Karpas-422 (cell line): ENCODE data around the gene HAO2. TPM values are rescaled to one million over a fixed set of nuclear protein-coding genes. Genes with fewer than 3 reads are reported as not detected.

ENCODE experiments used
- DNase-seq: peaks from one replicate; pipeline ENCODE4 v3.0.0-alpha.2; 2015
- H2AFZ ChIP-seq: fragments of 200-600 bp; sonication (generic); 2 replicates; pipeline ENCODE4 v1.6.1; 2014; ENCODE audit warnings: antibody characterized with exemption, low read length, mixed read lengths
- H3K27ac ChIP-seq: fragments of 200-600 bp; sonication (generic); 2 replicates; pipeline ENCODE4 v1.5.1; 2014; ENCODE audit warnings: mild to moderate bottlenecking, low read length, moderate library complexity
- H3K27me3 ChIP-seq: fragments of 200-600 bp; sonication (generic); 2 replicates; pipeline ENCODE4 v1.6.1; 2014; ENCODE audit warnings: low read length, mixed read lengths
- H3K36me3 ChIP-seq: fragments of 200-600 bp; sonication (generic); 2 replicates; pipeline ENCODE4 v1.6.1; 2014; ENCODE audit warnings: low read length, mixed read lengths; ENCODE audit not compliant: insufficient read depth
- H3K4me1 ChIP-seq: fragments of 200-600 bp; sonication (generic); 2 replicates; pipeline ENCODE4 v1.6.1; 2014; ENCODE audit warnings: mild to moderate bottlenecking, low read length, mixed read lengths
- H3K4me2 ChIP-seq: fragments of 200-600 bp; sonication (generic); 2 replicates; pipeline ENCODE4 v1.6.1; 2014; ENCODE audit warnings: low read length, low read depth, mild to moderate bottlenecking; ENCODE audit not compliant: poor library complexity, severe bottlenecking
- H3K4me3 ChIP-seq: fragments of 200-600 bp; sonication (generic); 2 replicates; pipeline ENCODE4 v1.5.1; 2014; ENCODE audit warnings: mild to moderate bottlenecking, antibody characterized with exemption, low read length, mixed read lengths
- H3K79me2 ChIP-seq: fragments of 200-600 bp; sonication (generic); 2 replicates; pipeline ENCODE4 v1.6.1; 2014; ENCODE audit warnings: mild to moderate bottlenecking, low read length, mixed read lengths
- H3K9ac ChIP-seq: fragments of 200-600 bp; sonication (generic); 2 replicates; pipeline ENCODE4 v1.6.0; 2014; ENCODE audit warnings: low read length
- H3K9me2 ChIP-seq: fragments of 200-600 bp; sonication (generic), shearing (Covaris generic); replicated peaks from 2 replicates; pipeline ENCODE4 v1.6.0; 2014; ENCODE audit warnings: mild to moderate bottlenecking, low read length, moderate library complexity; ENCODE audit not compliant: insufficient read depth
- H3K9me3 ChIP-seq: fragments of 300-700, 200-600 bp; sonication (generic); 2 replicates; pipeline ENCODE4 v1.6.1; 2014; ENCODE audit warnings: low read length, mixed read lengths
- H4K20me1 ChIP-seq: fragments of 200-600 bp; sonication (generic); 2 replicates; pipeline ENCODE4 v1.6.1; 2014; ENCODE audit warnings: mild to moderate bottlenecking, antibody characterized with exemption, low read length, low read depth; ENCODE audit not compliant: insufficient read depth
- total RNA-seq: library from RNA; depleted of rRNA; stranded (reverse); fragments of >200 nt; shearing (Covaris generic); gene quantifications from 2 replicates; pipeline ENCODE4 v1.2.3, GENCODE V29; 2014; ENCODE audit warnings: low replicate concordance

Gene HAO2
- total RNA-seq, 1 experiment from 2014 or later = not detected

DNA sequence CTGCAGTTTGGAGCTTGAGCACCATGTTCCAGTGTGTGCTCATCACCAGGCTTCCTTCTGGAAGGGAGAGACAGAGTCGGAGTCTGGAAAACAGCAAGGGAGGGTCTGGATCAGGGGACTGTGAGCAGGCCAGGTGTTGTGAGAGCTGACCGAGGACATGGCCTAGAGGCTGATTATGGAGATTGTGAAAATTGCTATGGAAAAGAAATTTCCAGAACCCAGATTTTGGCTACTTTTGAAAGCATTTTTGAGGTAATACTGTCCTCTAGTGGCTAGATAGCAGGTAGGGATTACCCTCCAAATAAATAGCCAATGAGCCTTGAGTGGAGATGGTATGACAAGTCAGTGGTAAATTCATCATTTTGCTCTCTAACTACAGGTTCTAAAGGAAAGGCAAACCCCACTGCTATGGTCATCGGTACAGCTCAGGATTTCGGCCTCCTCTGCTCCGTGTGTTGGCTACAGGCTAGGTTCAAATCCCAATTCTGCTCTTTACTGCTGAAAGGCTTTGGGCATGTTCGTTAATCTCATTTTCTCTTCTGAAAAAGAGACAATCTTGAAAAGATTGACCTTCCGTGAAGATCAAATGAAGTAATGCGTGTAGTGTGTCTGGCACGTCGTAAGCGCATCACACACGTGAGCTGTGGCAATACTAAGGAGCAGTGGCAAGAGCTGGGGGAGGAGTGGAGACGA is 1.0 kb upstream of the HAO2 start:
- Histone ChIP-seq H3K27me3 (no peaks in the 10 kb centered on the region), H3K4me2 (no peak overlapping the region), H3K36me3 (no peaks in the 10 kb centered on the region), H2AFZ (no peak overlapping the region), H3K9ac (no peak overlapping the region), H4K20me1 (no peaks in the 10 kb centered on the region), H3K9me3 (no peaks in the 10 kb centered on the region), H3K9me2 (no peaks in the 10 kb centered on the region), H3K4me1 (peaks cover 20% of the 10 kb centered on the region), H3K4me3 (no peak overlapping the region), H3K79me2 (no peaks in the 10 kb centered on the region), H3K27ac (no peak overlapping the region)
- peak; percentile 69 for DNase-seq

GRCh38 chr1:119370748-119371147 is 2.2 kb downstream of the HAO2 start:
- H3K9me2 ChIP-seq = no peaks in the 10 kb centered on the region

DNA sequence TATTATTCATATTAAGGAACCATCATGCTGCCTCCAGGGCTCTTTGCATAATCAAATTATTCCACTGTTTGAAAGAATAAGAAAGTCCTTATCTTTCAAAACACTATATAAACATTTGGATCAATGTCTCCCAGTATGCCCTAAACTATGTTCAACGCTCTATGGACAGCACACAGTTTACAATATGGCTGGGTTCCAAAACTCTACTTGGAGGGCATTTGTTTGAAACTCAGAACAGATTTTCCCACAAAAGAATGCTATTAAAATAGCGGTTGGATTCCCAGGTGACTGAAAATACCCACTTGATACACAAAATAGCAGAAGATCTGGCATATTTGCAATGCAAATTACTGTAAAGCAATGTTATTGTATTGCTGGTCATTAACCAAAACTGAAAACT is 3.2 kb downstream of the HAO2 start:
- no peak overlapping the region for H3K4me2 ChIP-seq

More at GRCh38 chr1:119370748-119371147, 2.2 kb downstream of the HAO2 start:
- H3K4me1 ChIP-seq = no peaks in the 10 kb centered on the region; the same call in 1 of the 2 replicates
- no peaks in the 10 kb centered on the region for H3K79me2 ChIP-seq
- no peak overlapping the region for H3K9ac ChIP-seq
- H3K4me3 ChIP-seq = no peak overlapping the region
- no peak overlapping the region for H3K27ac ChIP-seq
- no peak overlapping the region for H3K4me2 ChIP-seq
- H3K36me3 ChIP-seq = no peaks in the 10 kb centered on the region
- no peaks in the 10 kb centered on the region for H4K20me1 ChIP-seq
- no peaks in the 10 kb centered on the region for H3K9me3 ChIP-seq
- no peaks in the 10 kb centered on the region for H3K27me3 ChIP-seq
- no peak for DNase-seq
- no peak overlapping the region for H2AFZ ChIP-seq

GRCh38 chr1:119372503-119373086 is 4.0 kb downstream of the HAO2 start:
- Histone ChIP-seq H3K9ac (no peak overlapping the region), H3K27me3 (no peaks in the 10 kb centered on the region), H3K79me2 (no peaks in the 10 kb centered on the region), H3K4me3 (no peak overlapping the region), H3K36me3 (no peaks in the 10 kb centered on the region), H3K27ac (no peak overlapping the region), H3K4me2 (no peak overlapping the region), H3K9me3 (no peaks in the 10 kb centered on the region), H4K20me1 (no peaks in the 10 kb centered on the region), H2AFZ (no peak overlapping the region), H3K9me2 (no peaks in the 10 kb centered on the region), H3K4me1 (no peaks in the 10 kb centered on the region; the same call in 1 of the 2 replicates)
- peak; percentile 49 for DNase-seq

More for the DNA sequence above, 3.2 kb downstream of the HAO2 start:
- Histone ChIP-seq H3K4me3 (no peak overlapping the region), H3K4me1 (no peaks in the 10 kb centered on the region; the same call in 1 of the 2 replicates), H3K79me2 (no peaks in the 10 kb centered on the region), H3K27me3 (no peaks in the 10 kb centered on the region), H4K20me1 (no peaks in the 10 kb centered on the region), H3K9me2 (no peaks in the 10 kb centered on the region), H2AFZ (no peak overlapping the region), H3K27ac (no peak overlapping the region), H3K36me3 (no peaks in the 10 kb centered on the region), H3K9me3 (no peaks in the 10 kb centered on the region), H3K9ac (no peak overlapping the region)
- DNase-seq = no peak

- Histone ChIP-seq H3K27me3 (no peaks in the 10 kb centered on the region), H3K9me3 (no peaks in the 10 kb centered on the region), H3K4me1 (no peaks in the 10 kb centered on the region; the same call in 1 of the 2 replicates), H4K20me1 (no peaks in the 10 kb centered on the region), H3K27ac (no peak overlapping the region), H3K4me2 (no peak overlapping the region), H3K9ac (no peak overlapping the region), H3K4me3 (no peak overlapping the region), H2AFZ (no peak overlapping the region), H3K79me2 (no peaks in the 10 kb centered on the region), H3K9me2 (no peaks in the 10 kb centered on the region), H3K36me3 (no peaks in the 10 kb centered on the region)
- no peak for DNase-seq
Measured at GRCh38 chr1:119373465-119373864, 4.9 kb downstream of the HAO2 start.

DNA sequence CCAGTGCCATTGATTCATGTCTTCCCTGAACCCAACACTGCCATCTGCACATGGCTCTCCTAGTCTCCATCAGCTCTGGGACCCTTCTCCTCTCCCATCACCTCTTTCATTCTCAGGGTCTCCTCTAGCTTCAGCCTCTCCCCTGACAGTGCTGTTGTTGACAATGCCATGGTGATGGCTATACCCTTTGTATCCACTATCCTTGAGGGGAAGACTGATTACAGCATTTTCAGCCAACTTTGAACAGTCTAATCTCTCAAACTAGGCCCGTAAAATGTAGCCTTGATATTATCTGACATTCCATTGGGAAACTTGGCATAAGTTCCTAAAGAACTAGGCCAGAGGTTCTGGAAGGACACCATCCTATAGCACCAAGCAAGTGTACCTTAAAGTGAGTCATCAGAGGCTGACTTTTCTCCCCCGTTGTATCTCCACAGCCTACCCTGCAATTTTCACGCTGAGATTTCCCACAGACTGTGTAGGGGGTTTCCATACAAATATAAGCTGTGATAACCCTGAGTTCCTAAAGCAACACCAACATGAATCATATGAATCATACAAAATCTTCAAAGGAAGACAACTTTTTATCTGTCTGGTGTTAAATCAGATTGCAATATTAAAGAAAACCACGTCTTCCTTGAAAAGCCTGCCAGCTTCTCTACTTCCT is 5.8 kb downstream of the HAO2 start:
- H3K4me1 ChIP-seq = no peaks in the 10 kb centered on the region; the same call in 1 of the 2 replicates
- no peaks in the 10 kb centered on the region for H3K36me3 ChIP-seq
- DNase-seq = no peak
- no peak overlapping the region for H2AFZ ChIP-seq
- no peaks in the 10 kb centered on the region for H3K9me2 ChIP-seq
- H4K20me1 ChIP-seq = no peaks in the 10 kb centered on the region
- no peaks in the 10 kb centered on the region for H3K9me3 ChIP-seq
- no peak overlapping the region for H3K4me3 ChIP-seq
- H3K79me2 ChIP-seq = no peaks in the 10 kb centered on the region
- H3K4me2 ChIP-seq = no peak overlapping the region
- no peak overlapping the region for H3K9ac ChIP-seq
- H3K27ac ChIP-seq = no peak overlapping the region
- no peaks in the 10 kb centered on the region for H3K27me3 ChIP-seq

DNA sequence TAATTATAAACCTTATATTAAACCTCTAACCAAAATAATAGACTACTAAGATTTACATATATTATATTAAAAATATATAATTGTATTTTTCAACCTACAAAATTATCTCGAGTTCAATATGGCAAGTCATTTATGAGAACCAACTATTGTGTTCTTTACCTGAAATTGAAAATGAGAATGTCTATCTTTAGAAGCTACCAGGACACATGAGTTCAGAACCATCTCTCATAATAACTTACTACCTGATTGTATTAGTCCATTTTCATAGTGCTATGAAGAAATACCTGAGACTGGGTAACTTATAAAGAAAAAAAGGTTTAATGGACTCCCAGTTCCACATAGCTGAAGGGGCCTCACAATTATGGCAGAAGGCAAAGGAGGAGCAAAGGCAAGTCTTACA is 6.8 kb downstream of the HAO2 start:
- Histone ChIP-seq H3K9me2 (no peaks in the 10 kb centered on the region), H3K9me3 (no peaks in the 10 kb centered on the region), H3K4me2 (no peak overlapping the region), H4K20me1 (no peaks in the 10 kb centered on the region), H3K36me3 (no peaks in the 10 kb centered on the region), H2AFZ (no peak overlapping the region), H3K9ac (no peak overlapping the region), H3K27ac (no peak overlapping the region), H3K4me3 (no peak overlapping the region), H3K27me3 (no peaks in the 10 kb centered on the region), H3K79me2 (no peaks in the 10 kb centered on the region), H3K4me1 (no peaks in the 10 kb centered on the region; the same call in 1 of the 2 replicates)
- no peak for DNase-seq

- no peaks in the 10 kb centered on the region for H3K9me2 ChIP-seq
- no peak for DNase-seq
- no peaks in the 10 kb centered on the region for H3K36me3 ChIP-seq
Measured at GRCh38 chr1:119376594-119376993, 8.0 kb downstream of the HAO2 start.

More at GRCh38 chr1:119376594-119376993, 8.0 kb downstream of the HAO2 start:
- H3K4me1 ChIP-seq = no peaks in the 10 kb centered on the region; the same call in 1 of the 2 replicates
- no peak overlapping the region for H3K4me2 ChIP-seq
- H3K27me3 ChIP-seq = no peaks in the 10 kb centered on the region
- no peak overlapping the region for H3K4me3 ChIP-seq
- no peak overlapping the region for H3K9ac ChIP-seq
- H3K9me3 ChIP-seq = no peaks in the 10 kb centered on the region
- H3K27ac ChIP-seq = no peak overlapping the region
- no peaks in the 10 kb centered on the region for H3K79me2 ChIP-seq
- no peaks in the 10 kb centered on the region for H4K20me1 ChIP-seq
- no peak overlapping the region for H2AFZ ChIP-seq
